M059J (cell line): Measurements from ENCODE around the gene C16orf82. TPM values are rescaled to one million over a fixed set of nuclear protein-coding genes. Genes with fewer than 3 reads are reported as not detected.
A peak's percentile ranks its signal among the peaks of the same experiment; 100 is the strongest.

Source experiments
- DNase-seq: peaks from one replicate; pipeline ENCODE4 v3.0.0-alpha.2; 2012; ENCODE audit warnings: low read depth
- total RNA-seq: library from RNA; depleted of rRNA; stranded (reverse); fragments of >200 nt; shearing (Covaris generic); gene quantifications from 2 replicates; pipeline ENCODE4 v1.2.3, GENCODE V29; 2014

Gene C16orf82
- total RNA-seq, 1 experiment from 2014 or later: not detected

DNA sequence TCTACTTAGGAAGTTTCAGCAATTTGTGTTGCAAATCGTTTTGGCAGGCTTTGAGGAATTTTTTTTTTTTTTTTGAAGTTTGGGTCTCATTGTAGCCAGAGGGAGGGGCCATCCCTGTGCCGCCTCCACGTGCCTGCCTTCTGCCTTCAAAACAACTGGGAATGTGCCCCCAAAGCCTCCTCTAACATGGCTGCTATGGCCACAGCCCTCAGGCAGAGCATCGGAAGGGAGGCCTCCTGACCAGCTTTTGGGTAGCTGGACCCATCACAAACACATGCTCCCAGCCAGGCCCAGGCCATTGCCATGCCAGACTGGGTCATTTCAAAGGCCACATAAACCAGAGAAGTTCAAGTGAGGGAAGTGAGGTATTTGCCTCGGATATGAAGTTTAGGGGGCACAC lies 21.5 kb downstream of the C16orf82 start:
- no peak for DNase-seq

DNA sequence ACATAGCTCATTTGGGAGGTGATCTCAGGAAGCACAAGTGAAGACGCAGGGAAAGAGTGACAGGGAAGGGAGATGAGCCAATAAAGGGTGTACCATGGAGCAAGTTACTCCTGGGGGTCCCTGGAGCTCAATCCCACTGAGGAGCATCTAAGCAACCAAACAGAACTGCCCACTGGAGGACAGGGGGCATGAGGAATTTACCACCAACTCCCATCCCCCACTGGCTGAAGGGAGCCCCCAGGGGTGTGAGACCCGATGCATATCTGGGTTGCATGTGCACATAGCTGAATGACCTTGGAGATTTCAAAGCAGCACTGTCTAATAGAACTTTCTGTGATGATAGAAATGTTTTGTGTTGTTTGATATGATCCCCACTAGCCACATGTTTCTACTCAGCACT lies 29.6 kb downstream of the C16orf82 start:
- no peak for DNase-seq

DNA sequence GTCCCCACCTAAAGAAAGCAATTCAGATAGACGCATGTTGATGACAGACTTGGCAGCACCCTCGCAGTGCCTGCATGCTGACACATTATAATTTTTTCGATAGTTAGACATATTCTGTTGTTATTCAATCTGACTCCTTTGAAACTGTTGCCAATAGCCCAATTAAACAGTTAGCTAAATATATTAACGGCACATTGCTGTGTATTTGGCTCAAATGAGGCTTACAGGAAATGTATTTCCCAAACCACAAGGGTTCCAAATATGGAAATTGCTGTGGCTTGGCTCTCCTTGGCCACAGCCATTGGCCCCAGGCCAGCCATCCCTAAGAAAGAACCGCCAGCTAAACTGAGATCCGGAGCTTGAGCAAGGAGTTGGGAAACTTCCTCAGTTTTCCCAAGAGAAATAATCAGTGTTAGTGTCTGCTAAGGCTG lies 31.1 kb downstream of the C16orf82 start:
- DNase-seq: peak; percentile 26

DNA sequence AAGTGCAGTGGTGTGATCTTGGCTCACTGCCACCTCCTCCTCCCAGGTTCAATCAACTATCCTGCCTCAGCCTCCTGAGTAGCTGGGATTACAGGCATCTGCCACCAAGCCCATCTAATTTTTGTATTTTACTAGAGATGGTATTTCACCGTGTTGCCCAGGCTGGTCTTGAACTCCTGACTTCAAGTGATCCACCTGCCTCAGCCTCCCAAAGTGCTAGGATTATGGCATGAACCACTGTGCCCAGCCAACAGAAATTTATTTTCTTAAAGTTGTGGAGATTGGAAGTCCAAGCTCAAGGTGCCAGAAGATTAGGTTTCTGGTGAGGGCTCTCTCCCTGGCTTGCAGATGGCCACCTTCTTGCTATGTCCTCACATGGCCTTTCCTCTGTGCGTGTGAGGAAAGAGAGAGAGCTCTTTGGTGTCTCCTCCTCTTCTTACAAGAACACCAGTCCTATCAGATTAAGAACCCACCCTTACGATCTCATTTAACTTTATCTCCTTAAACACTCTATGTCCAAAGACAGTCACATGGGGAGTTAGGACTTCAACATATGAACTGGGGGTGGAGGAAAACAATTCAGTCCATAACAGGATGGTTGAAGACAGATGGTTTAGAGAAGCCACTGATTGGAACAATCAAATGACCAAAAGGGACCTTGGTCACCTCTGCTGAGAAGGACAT lies 31.8 kb downstream of the C16orf82 start:
- no peak for DNase-seq

DNA sequence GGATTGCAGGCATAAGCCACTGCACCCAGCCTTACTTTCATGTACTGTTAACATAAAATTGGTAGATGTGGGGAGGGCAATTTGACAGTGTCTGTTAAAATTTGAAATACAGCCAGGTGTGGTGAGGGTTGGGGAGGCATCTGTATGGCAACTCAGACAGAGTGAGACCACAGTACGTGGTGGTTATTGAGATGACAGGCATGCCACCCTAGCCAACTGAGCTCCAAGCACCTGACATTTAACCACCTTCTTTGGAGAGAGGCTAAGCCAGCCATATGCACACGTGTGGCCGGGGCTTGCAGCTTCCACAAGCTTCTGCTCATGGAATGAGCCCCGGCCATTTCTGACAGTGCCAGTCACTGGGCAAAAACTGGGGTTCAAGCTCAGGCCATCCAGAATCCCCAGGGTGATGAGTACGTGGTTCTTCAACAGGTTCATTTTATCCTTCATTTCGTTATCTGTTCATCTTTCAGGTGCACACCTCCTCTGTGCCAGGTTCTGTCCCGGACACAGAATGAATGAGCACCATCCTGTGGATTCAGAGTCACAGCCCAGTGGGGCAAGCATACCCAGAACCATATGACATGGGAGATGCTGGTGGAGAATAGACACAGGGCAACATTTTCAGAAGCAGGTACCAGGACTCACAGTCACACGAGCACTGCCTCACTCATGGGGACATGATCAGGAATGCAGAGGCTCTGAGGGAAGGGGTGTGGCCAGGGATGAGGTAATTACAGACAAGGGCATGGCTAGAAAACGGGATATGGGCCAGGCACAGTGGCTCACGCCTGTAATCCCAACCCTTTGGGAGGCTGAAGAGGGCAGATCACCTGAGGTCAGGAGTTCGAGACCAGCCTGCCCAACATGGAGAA lies 36.2 kb downstream of the C16orf82 start:
- DNase-seq: peak; percentile 15

DNA sequence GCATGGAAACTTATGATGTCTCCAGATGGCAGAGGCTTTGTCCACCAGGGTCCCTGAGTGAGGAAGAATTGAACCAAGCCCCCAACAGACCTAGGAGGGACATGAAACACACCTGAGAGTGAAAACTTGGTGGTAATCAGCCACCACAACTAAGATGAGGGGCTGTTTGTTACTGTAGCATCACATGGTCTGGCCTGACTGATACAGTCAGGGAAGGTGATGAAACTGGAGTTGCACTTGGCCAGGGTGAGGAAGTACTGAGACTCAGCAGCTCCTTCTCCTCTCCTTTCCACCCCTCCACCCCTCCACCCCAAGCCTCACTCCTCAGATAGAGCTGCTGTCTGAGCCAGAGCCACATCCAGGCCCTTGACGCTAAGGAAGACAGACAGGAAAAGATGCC lies 37.2 kb downstream of the C16orf82 start:
- no peak for DNase-seq

DNA sequence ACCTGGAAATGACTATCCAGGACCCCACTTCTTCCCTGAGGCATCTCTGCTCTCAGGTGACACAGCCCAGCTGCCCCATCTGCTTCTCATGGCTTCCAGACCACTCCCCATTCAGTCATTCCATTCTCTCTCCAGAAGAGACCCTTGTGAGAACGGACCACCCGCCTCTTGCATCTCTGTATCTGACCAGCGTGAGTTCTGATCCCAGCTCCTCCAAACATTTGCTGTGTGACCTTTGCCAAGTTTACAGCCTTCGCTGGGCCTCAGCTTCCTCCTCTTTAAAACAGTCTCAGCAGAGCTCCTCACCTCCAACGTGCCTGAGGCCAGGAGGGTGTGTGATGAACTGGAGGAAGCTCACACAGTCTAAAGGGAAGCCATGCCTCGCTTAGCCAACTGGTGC lies 39.6 kb downstream of the C16orf82 start:
- DNase-seq: no peak

DNA sequence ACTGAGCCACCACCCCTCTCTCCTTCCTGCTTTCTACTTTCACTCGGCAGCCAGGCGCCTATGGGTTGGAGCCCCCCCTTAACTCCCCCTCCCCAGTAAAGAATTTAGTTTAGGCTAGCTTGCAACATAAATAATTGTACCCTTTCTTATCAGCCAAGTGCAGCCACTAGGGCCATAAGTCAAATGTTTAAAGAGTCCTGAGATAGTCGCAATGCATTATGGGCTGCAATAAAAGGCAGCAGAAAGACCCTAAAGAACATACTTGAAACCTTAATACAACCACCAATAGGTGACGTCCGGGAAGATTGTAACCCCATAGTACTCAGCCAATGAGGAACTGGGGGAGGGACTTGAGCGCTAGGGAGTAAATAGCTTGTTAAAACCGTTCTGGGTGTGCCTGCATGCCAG lies 40.5 kb downstream of the C16orf82 start:
- no peak for DNase-seq

DNA sequence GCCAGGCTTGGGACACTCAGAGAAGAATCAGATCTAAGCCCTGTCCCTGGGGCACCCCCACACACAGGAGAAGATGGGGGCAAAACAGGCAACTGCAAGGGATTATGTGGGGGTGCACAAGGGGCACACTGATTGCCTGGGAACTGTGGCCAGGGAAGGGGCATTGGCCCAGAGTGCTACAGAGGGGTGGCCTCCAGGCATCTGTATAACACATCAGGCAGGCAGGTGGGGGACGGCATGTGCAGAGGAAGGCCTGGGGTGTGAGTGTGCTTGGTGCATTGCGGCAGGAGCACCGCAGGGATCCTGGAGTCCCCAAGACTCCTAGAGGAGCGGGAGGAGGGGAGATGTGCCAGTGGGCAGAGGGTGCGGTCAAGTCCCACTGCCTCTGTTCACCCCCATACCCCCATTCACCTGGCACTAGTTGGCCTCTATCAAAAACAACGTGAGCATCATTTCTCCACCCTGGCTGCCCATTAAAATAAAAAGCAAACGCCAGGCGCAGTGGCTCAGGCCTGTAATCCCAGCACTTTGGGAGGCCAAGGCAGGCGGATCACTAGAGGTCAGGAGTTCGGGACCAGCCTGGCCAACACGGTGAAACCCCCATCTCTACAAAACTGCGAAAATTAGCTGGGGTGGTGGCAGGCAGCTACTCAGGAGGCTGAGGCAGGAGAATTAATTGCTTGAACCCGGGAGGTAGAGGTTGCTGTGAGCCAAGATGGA lies 41.5 kb downstream of the C16orf82 start:
- DNase-seq: no peak

DNA sequence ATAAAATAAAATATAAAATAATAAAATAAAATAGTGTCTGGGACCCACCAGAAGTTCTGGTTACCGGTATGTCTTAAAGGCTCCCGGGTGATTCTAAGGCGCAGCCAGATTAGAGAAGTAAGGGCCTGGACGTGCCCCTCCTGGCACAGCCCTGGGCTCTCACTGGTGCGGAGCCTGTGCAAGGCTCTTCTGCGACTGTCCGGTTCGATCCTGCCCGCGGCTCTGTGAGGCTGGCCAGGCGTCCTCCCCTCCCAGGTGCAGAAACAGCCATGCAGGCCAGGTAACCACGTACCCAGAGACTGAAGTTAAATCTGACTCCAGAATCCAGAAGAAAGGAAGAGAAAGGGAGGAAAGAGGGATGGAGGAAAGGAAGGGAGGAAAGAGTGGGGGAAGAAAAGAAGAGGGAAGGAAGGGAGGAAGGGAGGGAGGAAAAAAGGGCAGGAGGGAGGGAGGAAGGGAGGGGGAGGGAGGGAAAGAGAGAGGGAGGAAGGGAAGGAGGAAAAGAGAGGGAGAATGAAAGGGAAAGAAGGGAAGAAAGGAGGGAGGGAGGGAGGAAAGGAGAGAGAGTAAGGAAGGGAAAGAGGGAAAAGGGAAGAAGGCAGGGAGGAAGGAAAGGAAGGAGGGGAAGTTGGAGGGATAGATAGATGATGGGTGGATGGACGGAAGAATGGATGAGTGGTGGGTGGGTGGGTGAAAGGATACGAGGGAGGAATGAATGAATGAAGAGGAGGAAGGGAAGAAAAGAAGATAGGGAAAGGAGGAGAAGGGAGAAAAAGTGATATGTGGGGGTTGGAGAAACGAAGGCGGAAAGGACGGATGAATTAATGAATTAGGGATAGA lies 42.3 kb downstream of the C16orf82 start:
- no peak for DNase-seq

DNA sequence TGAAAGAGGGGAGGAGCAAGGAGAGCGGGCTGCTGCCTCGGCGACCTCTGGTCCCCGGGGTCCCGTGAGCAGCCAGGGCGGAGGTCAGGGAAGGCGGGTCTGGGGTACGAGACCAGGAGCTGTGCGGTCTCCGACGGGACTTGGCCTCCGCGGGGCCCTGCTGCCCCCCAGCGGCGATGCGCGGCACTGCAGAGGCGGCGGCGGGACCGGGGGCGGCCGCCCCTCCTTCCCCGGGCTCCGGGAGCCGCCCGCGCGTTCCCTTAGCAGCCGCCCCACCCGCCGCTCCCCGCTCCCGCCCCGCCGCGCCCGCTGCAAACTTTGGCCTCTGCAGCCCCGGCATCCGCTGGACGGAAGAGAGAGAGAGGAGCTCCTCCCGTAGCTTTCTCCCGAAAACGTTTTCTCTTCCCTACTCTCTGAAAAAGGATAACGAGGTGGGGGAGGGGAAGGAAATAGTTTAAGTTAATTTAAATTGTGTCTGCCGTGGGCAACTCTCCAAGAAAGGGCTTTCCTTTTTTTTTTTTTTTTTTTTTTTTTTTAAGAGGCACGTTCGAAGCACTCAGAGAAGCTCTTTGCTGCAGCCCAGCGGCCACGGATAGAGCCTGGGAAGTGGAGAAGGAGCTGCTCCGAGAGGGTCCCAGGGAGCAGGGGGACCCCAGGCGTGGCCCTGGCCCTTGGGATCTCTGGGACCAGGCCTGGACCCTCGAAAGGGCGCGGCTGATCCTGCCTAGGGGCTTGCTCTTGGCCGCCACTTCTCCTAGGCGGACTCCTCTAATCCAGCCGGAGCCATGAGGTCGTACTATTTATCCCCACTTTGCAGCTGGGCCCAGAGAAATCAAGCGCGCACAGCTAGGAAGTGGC lies 43.2 kb downstream of the C16orf82 start:
- DNase-seq: peak; percentile 47

DNA sequence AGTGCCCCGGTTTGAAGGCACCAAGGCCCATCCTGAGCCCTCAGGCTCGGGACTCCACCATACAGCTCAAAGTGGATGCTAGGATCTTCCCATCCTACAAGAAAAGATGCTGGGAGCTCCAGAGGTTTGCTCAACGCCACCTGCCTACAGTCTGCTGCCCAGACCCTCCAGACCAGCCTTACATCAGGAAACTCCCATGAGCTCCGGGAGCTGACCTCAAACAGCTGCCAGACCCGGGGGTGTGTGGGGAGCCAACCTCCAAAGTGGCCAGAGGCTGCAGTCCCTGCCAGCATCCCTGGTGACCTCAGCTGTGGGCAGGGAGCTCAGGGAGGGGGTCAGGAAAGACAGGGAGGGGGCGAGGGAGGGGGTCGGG lies 43.8 kb downstream of the C16orf82 start:
- no peak for DNase-seq

DNA sequence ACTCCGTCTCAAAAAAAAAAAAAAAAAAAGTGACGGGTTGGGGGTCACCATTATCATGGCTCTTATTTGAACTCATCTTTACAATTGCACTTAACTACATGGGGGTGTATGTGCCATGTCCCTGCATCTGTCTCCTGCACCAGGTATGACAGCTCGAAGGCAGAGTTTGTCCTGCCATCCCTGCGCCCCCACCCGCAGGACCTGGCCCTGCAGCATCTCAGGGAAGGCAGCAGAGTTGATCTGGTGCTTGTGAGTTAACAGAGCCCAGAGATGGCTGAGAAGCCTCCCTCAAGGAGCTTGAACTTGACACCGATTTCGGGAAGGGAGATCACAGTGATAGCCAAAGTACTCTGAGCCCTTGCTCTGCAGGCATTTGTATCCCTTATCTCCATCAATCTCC lies 44.8 kb downstream of the C16orf82 start:
- peak; percentile 5 for DNase-seq

DNA sequence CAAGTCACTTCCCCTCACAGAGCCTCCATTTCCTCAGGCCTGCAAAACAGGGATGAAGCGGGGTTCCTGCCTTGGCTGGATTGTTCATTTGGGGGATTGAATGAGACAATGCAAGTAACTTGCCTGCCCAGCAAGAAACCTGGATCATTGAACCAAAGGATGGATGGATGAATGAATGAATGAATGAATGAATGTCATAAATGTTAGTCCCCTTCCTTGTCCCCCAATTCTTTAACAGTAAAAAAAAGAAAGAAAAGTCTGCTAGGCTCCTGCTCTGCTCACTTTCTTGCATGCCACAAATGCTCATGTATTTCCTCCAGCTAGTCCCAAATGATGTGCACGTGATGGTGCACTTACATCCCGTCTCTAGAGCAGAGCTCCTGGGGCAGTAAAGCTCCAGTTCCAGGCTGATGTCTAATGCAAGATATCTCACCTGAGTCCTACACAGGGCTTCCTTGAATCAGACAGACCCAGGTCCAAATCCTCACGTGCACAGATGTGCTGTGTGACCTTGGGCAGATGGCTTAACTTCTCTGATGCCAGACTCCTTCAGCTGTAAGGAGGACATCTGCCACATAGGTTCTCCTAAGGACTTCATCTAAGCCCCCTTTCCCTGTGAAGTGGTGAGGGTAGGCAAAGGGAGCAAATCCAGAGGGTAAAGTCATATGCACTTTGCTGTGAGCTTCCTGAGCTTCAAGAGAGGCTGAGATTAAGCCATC lies 45.5 kb downstream of the C16orf82 start:
- no peak for DNase-seq

DNA sequence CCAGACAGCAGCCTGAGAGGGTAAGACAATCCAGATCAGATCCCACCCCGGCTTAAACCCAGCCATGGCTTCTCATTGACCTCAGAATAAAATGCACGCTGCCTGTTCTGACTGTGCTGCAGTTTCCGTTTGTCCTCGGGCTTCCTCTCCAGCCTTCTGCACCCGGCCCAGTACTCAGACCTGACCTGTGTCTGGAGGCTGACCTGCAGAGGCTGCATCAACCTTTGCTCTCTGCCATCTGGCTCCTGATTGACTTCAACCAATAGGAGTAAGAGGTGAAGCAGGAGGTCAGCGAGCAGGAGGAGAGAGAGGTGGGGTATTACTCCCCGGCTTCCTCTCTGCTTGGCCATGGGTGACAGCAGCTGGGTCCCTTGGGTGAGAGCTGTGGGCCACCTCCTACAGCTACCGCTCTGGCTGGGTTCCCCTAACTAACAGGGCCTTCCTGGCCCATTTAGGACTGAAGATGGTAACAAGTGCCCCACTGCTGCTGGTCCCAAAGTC lies 46.7 kb downstream of the C16orf82 start:
- DNase-seq: peak; percentile 2

DNA sequence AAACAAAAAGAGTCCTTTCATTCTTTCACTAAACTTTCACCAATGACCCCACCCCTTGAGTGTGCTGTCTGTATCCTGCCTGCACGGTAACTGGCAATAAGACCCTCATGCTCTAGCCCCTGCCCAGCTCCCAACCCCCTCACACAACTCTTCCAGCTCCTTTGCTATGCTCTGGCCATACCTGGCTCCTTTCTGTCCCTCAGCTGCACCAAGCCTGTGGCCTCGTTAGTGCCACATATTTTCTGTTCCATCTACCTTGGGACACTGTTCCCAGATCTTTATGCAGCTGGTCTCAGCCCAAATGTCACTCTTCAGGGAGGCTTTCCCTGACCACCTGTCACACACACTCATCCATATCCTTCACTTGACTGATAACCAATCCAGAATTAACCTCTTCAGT lies 47.3 kb downstream of the C16orf82 start:
- DNase-seq: no peak

DNA sequence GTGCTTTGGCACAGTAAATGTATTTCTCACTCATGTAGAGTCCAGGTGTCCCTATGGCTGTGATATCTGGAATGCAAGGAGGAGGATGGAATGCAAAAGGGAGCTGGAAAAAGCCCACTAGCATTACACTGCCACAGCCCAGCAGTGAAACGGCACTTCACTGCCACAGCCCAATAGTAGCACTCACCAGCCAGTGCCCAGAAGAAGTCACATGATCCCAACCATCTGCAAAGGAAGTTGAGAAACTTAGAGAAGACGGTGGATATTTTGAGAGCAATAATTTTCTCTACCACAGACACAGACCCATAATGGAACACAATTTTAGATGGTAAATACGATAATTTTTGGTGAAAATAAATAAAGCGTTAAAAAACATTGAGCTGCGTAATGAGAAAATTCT lies 51.8 kb downstream of the C16orf82 start:
- no peak for DNase-seq
